OCI-LY1 (cell line): Measurements from ENCODE around the gene MADD.

Experiments
- H2AFZ ChIP-seq: fragments of 200-600 bp; sonication (generic), shearing (Covaris generic); 2 replicates; pipeline ENCODE4 v1.6.0; 2014; ENCODE audit warnings: antibody characterized with exemption, mild to moderate bottlenecking, low read length
- H3F3A ChIP-seq: fragments of 200-600 bp; sonication (generic), shearing (Covaris generic); 2 replicates; pipeline ENCODE4 v1.6.0; 2014; ENCODE audit warnings: mild to moderate bottlenecking, antibody characterized with exemption, low read length, moderate library complexity; ENCODE audit not compliant: insufficient read depth
- H3K27ac ChIP-seq: fragments of 200-600 bp; sonication (generic); 2 replicates; pipeline ENCODE4 v1.5.1; 2014; ENCODE audit warnings: low read length, mixed run types, mild to moderate bottlenecking, low read depth; ENCODE audit not compliant: poor library complexity, severe bottlenecking
- H3K27me3 ChIP-seq: fragments of 200-600 bp; sonication (generic); 2 replicates; pipeline ENCODE4 v1.6.0; 2014; ENCODE audit warnings: antibody characterized with exemption, mild to moderate bottlenecking, low read length, moderate library complexity; ENCODE audit not compliant: insufficient read depth
- H3K36me3 ChIP-seq: fragments of 200-600 bp; sonication (generic); 2 replicates; pipeline ENCODE4 v1.6.1; 2014; ENCODE audit warnings: mild to moderate bottlenecking, antibody characterized with exemption, low read length, moderate library complexity, mixed read lengths; ENCODE audit not compliant: insufficient read depth
- H3K4me1 ChIP-seq: fragments of 200-600 bp; sonication (generic); 2 replicates; pipeline ENCODE4 v1.5.1; 2014; ENCODE audit warnings: mild to moderate bottlenecking, low read length, moderate library complexity; ENCODE audit not compliant: insufficient read depth, severe bottlenecking
- H3K4me2 ChIP-seq: fragments of 200-600 bp; sonication (generic), shearing (Covaris generic); 2 replicates; pipeline ENCODE4 v1.6.1; 2014; ENCODE audit warnings: low read length
- H3K4me3 ChIP-seq: fragments of 200-600 bp; sonication (generic); 2 replicates; pipeline ENCODE4 v1.5.1; 2014; ENCODE audit warnings: low read length, low read depth, mild to moderate bottlenecking, mixed read lengths; ENCODE audit not compliant: poor library complexity, severe bottlenecking
- H3K79me2 ChIP-seq: fragments of 200-600 bp; shearing (Covaris generic); 2 replicates; pipeline ENCODE4 v1.6.1; 2016; ENCODE audit warnings: mixed run types, low read length, mixed read lengths; ENCODE audit not compliant: insufficient read depth
- H3K9ac ChIP-seq: fragments of 200-600 bp; sonication (generic), shearing (Covaris generic); 2 replicates; pipeline ENCODE4 v1.6.1; 2014; ENCODE audit warnings: mild to moderate bottlenecking, low read length, mixed read lengths
- H3K9me2 ChIP-seq: fragments of 200-600 bp; sonication (generic), shearing (Covaris generic); 2 replicates; pipeline ENCODE4 v1.6.1; 2014; ENCODE audit warnings: low read depth, mild to moderate bottlenecking, low read length, mixed read lengths
- H3K9me3 ChIP-seq: fragments of 200-600 bp; shearing (Covaris generic); 2 replicates; pipeline ENCODE4 v1.6.1; 2014; ENCODE audit warnings: low read length, mixed read lengths
- H4K20me1 ChIP-seq: fragments of 200-600 bp; sonication (generic), shearing (Covaris generic); 2 replicates; pipeline ENCODE4 v1.6.0; 2016; ENCODE audit warnings: mild to moderate bottlenecking, low read length; ENCODE audit not compliant: insufficient read depth
- CTCF ChIP-seq: fragments of 200-600 bp; sonication (generic), shearing (Covaris generic); IDR thresholded peaks from 2 replicates; pipeline ENCODE4 v1.5.1; 2017; ENCODE audit warnings: mild to moderate bottlenecking, antibody characterized with exemption, low read length, moderate library complexity, mixed read lengths
- EZH2 ChIP-seq: fragments of 200-600 bp; sonication (generic), shearing (Covaris generic); IDR thresholded peaks from 2 replicates; pipeline ENCODE4 v1.8.0; 2017; ENCODE audit warnings: borderline replicate concordance, mixed run types, mild to moderate bottlenecking, antibody characterized with exemption, low read length, moderate library complexity, mixed read lengths

Gene MADD

GRCh38 chr11:47274495-47275235 lies 4.7 kb downstream of the MADD start:
- Histone ChIP-seq H3K27ac (no peak overlapping the region), H3K27me3 (no peaks in the 10 kb centered on the region), H4K20me1 (no peaks in the 10 kb centered on the region), H3K9me2 (no peaks in the 10 kb centered on the region), H3K9ac (no peak overlapping the region), H3K79me2 (peaks cover 25% of the 10 kb centered on the region), H3K4me3 (no peak overlapping the region), H2AFZ (no peak overlapping the region), H3K9me3 (no peaks in the 10 kb centered on the region), H3F3A (no peaks in the 10 kb centered on the region), H3K4me1 (peaks cover 25% of the 10 kb centered on the region), H3K4me2 (no peak overlapping the region), H3K36me3 (peaks cover 53% of the 10 kb centered on the region)
- no peak for TF ChIP-seq EZH2
- TF ChIP-seq CTCF = no peak

GRCh38 chr11:47276923-47277322 lies 7.0 kb downstream of the MADD start:
- no peaks in the 10 kb centered on the region for H3F3A ChIP-seq
- no peaks in the 10 kb centered on the region for H3K9me2 ChIP-seq
- no peak overlapping the region for H2AFZ ChIP-seq
- no peaks in the 10 kb centered on the region for H3K27me3 ChIP-seq
- H3K9me3 ChIP-seq = no peaks in the 10 kb centered on the region
- H3K27ac ChIP-seq = no peak overlapping the region
- no peak overlapping the region for H3K4me3 ChIP-seq
- peaks cover 70% of the 10 kb centered on the region for H3K36me3 ChIP-seq
- H3K4me2 ChIP-seq = no peak overlapping the region
- H3K4me1 ChIP-seq = peaks cover 10% of the 10 kb centered on the region
- H3K9ac ChIP-seq = no peak overlapping the region
- no peak for TF ChIP-seq CTCF
- TF ChIP-seq EZH2 = no peak
- H3K79me2 ChIP-seq = peaks cover 10% of the 10 kb centered on the region
- no peaks in the 10 kb centered on the region for H4K20me1 ChIP-seq

- Histone ChIP-seq H3K9me2 (no peaks in the 10 kb centered on the region), H3K9me3 (no peaks in the 10 kb centered on the region), H3K4me1 (no peaks in the 10 kb centered on the region), H3K9ac (no peak overlapping the region), H3K4me2 (no peak overlapping the region), H2AFZ (no peak overlapping the region), H4K20me1 (no peaks in the 10 kb centered on the region), H3K27ac (no peak overlapping the region), H3K79me2 (no peaks in the 10 kb centered on the region), H3K27me3 (no peaks in the 10 kb centered on the region), H3K36me3 (peaks cover 79% of the 10 kb centered on the region), H3K4me3 (no peak overlapping the region), H3F3A (no peaks in the 10 kb centered on the region)
- no peak for TF ChIP-seq EZH2
- TF ChIP-seq CTCF = no peak
Observed at GRCh38 chr11:47278058-47278457, 8.1 kb downstream of the MADD start.
